GM18507 (cell line): Measurements from ENCODE around the gene TRH.

Source experiments
- DNase-seq: peaks from one replicate; pipeline ENCODE4 v3.0.0; 2011; ENCODE audit warnings: low read depth; ENCODE audit not compliant: insufficient read length; ENCODE audit errors: extremely low spot score
- FAIRE-seq: peaks from 2 replicates; lab custom pipeline; 2011; peaks lifted over from hg19 to GRCh38; lab: Jason Lieb, UNC

The TRH gene

DNA sequence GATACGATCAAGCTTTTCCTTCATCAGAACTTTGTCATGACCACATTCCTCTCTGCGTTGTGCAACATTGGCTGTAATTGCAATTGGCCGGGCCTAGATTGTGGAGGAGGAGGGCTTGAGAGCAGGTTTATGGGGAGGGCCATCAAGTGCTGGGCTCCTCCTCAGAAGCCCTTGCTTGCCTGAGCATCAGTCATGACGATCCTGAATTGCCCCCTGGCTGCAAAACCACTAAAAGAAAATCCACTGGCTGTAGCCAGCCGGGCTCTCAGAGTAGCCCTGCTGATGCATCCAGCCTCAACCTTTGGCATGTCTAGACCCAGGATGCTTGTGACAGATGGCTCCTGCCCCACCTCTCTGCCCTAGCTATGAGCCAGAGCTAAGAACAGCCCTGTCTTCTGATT, 13.4 kb upstream of the TRH start:
- FAIRE-seq = no peak
- DNase-seq = no peak

- no peak for FAIRE-seq
- no peak for DNase-seq
Measured at GRCh38 chr3:129962600-129962999, 11.9 kb upstream of the TRH start.

DNA sequence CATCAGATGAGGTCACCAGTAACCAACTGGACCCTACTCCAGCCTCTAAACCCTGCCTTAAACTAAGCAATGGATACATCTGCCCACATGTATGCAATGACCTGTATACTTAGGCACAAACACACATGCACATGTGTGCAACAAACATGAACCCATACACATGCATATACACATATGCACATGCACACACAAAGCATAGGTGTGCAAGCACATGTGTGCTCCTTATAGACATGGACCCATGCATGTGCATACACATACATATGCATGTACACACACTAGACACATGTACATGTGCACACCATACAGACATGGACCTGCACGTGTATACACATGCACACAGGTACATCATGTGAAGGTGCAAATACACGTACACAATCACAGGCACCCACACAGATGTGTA, 8.6 kb upstream of the TRH start:
- DNase-seq (no peak), FAIRE-seq (no peak)

DNA sequence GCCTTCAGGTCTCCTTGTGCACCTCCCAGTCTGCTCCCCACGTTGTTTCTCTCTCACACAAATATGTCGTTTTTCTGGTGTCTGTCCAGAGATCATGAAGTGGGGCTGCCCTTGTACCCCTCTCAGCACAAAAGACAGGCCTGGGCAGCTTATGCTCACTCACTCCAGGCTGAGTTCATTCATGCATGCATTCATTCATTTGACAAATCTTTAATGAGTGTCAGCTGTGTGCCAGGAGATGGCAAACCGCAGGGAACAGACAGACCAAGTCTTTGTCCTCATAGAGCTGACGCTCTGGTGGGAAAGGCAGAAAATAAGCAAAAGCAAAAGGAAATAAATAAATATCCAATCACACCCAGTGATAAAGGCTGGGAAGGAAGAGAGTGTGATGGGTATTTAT, 7.6 kb upstream of the TRH start:
- FAIRE-seq (no peak), DNase-seq (no peak)

DNA sequence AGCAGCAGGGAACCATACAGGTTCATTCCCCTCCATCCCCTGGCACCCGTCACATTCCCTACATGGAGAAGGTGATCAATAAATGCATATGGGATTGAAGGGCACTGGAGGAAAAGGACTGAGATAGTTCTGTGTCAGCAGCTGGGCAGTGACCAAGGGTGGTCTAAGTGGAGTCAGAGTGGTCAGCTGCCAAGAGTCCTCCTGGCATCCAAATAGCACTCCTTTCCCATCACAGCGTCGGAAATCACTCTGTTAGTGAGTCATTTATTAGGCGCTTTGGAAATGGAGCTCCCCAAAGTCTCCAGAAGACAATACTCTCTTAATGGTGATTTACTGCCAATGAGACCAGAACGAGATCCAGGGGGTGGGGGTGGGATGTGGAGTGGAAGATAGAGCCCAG, 6.8 kb upstream of the TRH start:
- FAIRE-seq (no peak), DNase-seq (no peak)

- FAIRE-seq (no peak), DNase-seq (no peak)
Measured at GRCh38 chr3:129971351-129972052, 3.0 kb upstream of the TRH start.

DNA sequence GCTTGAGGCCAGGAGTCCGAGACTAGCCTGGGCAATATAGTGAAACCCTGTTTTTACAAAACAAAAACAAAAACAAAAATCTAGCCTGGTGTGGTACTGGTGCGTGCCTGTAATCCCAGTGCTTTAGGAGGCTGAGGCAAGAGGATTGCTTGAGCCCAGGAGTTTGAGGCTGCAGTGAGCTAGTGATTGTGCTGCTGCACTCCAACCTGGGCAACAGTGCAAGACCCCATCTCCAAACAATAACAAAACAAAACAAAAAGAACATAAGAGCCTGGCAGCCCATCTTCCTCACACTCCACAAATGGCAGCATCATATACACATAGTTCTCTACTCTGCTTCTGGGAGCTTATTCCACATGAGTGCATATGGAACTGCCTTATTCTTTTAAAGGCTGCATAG, 2.2 kb upstream of the TRH start:
- FAIRE-seq = no peak
- DNase-seq = no peak

DNA sequence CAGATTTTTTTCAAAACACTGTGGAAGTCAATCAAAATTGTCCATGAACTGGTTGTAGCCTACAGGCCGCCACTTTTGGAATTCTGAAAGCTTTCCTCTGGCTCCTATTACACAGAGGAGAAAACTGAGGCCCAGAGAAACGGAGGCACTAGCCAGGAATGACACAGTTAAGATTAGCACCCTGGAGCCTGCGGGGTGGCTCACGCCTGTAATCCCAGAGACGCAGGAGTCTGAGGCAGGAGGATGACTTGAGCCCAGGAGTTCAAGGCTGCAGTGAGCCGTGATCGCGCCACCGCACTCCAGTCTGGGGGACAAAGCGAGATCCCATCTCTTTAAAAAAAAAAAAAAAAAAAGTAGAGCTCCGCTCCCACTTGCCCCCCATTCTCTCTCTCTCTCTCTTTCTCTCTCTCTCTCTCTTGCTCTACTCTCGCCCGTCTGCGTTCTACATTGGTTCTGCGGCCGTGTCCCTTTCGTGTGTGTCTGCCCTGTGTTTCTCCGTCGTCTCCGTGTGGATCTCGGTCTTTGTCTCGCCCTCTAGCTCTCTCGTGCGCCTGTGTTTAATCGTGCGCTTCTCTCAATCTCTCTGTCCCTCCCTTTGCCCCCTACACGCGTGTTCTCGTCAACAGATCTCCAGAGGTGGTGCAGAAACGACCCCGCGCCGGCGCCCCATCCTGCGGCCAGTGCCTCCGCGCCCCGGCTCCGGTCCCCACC, 512 bp upstream of the TRH start:
- FAIRE-seq (no peak), DNase-seq (no peak)

DNA sequence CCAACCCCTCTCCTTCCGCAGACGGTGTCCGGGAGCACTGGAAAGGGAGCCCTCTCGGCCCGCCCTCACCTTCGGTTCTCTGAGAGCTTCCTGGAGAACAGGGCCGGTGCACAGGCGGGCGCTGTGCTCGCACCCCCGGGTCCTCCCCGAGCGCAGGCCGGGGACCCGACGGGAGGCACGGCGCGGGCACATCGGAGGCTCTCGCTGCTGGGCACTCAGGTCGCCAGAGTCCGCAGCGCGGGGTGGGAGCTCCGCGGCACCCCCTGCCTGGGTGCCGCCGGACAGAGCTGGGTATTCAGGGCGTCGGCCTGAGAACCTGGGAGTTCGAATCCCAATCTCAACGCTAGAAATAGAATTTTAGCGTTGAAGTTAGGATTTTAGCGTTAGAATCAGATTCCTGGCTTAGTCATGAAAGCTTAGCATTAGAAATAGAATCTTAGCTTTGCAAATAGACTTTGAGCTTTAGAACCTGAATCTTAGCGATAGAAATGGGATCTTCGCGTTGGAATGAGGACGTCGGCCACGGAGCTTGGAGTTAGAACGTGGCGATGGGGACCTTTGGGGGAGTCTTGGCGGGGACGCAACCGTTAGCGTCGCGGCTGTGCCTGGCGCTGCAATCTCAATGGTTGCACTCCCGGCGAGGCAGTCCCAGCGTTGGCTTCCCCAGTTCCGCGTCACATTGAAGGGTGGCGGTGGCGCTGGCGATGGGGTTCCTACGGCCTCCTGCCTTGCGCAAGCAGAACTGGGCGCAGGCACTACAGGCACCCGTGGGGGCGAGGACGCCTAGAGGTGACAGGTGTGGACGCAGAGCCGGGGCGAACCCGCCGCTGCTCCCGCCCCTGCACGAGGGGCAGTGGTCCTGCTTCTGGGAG, 549 bp downstream of the TRH start:
- FAIRE-seq (no peak), DNase-seq (no peak)

DNA sequence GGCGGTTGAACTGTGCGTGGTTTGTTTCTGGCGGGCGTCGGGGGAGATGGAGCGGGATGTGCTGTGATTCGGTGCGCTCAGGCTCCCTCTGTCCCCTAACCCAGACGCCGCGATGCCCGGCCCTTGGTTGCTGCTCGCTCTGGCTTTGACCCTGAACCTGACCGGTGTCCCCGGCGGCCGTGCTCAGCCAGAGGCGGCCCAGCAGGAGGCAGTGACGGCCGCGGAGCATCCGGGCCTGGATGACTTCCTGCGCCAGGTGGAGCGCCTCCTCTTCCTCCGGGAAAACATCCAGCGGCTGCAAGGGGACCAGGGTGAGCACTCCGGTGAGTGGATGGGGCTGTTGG, 1.2 kb downstream of the TRH start:
- DNase-seq (no peak), FAIRE-seq (no peak)

DNA sequence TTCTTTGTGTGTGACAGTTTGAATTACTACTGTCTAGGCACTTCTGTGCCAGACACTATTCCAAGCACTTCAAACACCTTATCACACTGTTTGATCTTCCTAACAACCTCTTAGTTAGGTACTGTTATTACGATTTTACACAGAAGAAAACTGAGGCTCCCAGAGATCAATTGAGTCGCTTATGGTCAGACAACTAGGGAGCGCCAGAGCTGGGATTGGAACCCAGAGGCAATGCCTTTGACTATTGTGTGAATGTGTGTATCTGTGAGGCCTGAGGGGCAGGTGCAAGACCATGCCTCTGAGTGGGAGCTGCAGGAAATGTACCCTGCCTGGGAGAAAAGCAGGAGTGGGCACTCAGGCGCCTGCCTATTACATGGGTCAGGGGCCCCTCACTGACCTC, 1.8 kb downstream of the TRH start:
- DNase-seq = no peak
- FAIRE-seq = no peak

DNA sequence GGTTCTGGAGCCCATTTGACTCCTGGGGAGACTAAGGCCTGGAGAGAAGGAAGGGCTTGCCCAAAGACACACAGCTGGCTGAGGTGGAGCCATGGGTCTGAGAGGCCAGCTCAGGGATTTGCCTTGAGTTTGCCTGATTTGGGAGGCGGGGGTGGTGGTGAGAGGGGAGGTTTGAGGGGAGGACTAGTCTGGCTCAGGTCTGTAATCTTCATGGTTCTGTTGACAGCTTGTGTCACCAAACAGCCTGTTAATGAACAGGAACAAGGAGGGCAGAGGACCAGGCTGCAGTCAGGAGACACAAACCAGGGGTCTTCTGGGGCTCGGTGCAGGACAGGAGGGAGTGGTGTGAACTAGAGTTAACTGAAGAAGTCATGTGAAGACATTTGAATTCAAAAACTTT, 3.6 kb downstream of the TRH start:
- DNase-seq = no peak

GRCh38 chr3:129979905-129980304, 5.4 kb downstream of the TRH start:
- no peak for FAIRE-seq
- no peak for DNase-seq

More for the DNA sequence above, 3.6 kb downstream of the TRH start:
- FAIRE-seq = no peak

GRCh38 chr3:129983561-129983960, 9.0 kb downstream of the TRH start:
- DNase-seq = no peak
- no peak for FAIRE-seq

GRCh38 chr3:129984125-129984524, 9.6 kb downstream of the TRH start:
- FAIRE-seq (no peak), DNase-seq (no peak)

DNA sequence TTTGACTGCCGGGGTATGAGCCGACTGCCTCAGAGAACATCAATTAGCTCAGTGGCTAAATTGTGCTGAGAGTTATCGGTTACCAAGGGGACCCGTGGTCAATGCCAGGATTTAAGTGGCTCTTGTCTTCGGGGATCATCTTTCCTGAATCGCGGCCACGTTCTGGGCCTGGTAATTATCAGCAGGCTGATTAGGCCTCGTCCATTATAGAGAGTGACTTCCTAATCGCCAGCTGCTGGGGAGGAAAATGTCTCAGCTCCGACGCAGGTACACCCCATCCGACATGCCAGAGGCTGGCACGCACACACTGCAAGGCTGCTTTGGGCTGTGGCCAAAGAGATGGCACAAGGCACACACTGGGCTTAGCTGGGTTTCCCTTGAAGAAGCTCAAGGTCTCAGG, 10.6 kb downstream of the TRH start:
- no peak for FAIRE-seq
- no peak for DNase-seq

DNA sequence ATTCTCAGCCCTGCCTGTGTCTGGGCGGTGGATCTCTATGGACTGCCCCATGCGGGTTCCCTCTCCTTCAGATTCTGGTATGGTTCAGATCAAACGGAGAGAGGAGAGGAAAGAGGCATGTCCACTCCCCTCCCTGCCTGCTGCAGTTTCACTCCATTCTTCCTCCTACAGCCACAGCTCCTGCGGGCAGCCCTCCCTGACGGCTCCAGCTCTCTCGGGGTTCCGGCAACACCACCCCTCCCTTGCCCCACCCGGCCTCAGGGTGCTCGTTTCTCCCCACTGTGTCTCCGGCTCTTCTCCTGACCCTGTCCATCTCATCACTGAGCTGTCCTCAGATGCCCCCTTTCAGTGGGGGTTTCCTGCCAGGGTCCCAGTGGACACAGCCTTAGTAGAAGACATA, 13.9 kb downstream of the TRH start:
- FAIRE-seq (no peak), DNase-seq (no peak)

DNA sequence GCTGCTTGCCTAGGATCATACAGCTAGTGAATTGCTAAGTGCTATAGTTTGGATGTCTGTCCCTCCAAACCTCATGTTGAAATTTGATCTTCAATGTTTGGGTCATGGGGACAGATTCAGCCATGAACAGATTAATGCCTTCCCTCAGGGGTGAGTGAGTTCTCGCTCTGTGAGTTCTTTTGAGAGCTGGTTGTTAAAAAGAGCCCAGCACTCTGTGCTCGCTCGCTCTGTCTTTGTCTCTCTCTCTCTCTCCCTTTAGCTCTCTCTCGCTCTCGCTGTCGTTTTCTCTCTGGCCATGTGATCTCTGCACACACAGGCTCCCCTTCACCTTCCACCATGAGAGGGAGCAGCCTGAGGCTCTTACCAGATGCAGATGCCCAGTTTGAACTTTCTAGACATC, 14.9 kb downstream of the TRH start:
- no peak for DNase-seq
- no peak for FAIRE-seq

DNA sequence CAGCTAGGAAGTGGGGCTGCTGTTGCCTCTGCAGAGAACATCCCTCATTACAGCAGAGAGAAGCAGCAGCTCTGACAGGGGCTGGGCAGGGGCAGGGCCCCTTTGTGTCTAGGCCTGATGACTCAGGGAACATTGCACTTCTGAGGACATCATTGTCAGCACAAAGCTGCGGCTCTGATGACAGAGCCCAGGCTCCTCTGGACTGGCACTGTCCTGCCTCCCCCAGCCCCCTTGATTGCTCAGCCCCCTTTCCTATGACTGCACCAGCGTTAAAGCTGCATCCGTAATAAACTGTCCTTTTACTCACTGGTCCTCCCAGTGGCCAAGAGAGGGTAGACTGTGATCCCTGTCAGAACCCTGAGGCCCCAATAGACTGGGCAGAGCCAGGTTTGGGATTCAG, 18.3 kb downstream of the TRH start:
- FAIRE-seq = no peak
- no peak for DNase-seq

DNA sequence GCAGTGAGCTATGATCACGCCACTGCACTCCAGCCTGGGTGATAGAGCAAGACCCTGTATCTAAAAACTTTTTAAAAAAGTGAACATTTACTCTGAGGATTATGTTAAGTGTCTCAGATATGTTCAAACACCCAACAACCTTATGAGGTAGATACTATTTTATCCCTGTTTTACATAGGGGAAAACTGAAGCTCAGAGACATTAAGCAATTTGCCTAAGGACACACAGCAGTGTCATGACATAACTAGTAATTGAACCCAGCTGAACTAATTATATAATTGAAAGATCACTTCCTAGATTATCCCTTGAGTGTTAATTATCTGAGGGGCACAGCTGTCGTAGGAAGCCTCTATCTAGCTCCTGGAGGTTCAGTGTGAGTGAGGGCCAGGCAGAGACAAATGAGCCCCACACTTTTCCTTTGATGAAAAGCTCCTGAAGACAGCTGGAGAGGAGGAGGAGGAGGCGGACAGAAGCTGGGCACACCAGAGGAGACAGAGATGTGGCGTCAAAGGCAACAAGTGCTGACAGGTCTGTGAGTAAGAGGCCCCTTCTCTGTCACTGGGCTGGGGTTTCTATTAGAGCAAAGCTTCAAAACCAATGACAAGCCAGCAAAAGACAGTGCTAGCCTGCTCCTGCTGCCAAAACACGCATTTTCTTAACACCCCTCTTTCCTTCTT, 20.5 kb downstream of the TRH start:
- FAIRE-seq (no peak), DNase-seq (no peak)
